T1000 (cell line): ENCODE measurements around the gene MAP3K3.
"Not testable (repeated sequence)": the region's sequence is repeated elsewhere in the genome, so short reads cannot be mapped to it uniquely, and the experiment has no call there.

ENCODE experiments used
- DNase-seq: peaks from one replicate; lab custom pipeline; 2025; ENCODE audit warnings: mixed read lengths; lab: John Stamatoyannopoulos, UW

The MAP3K3 gene

GRCh38 chr17:63706336-63707082, 84.3 kb downstream of the MAP3K3 start:
- no peak for DNase-seq

GRCh38 chr17:63707151-63707550, 84.9 kb downstream of the MAP3K3 start:
- no peak for DNase-seq

- DNase-seq: no peak
These were observed 86.9 kb downstream of the MAP3K3 start for GRCh38 chr17:63709110-63709509.

- DNase-seq: no peak
These were observed 92.5 kb downstream of the MAP3K3 start for GRCh38 chr17:63714550-63715277.

- DNase-seq: no peak
These were observed 94.2 kb downstream of the MAP3K3 start for GRCh38 chr17:63716426-63716825.

GRCh38 chr17:63718988-63719387, 96.8 kb downstream of the MAP3K3 start:
- no peak for DNase-seq

GRCh38 chr17:63720194-63720593, 98.0 kb downstream of the MAP3K3 start:
- not testable (repeated sequence) for DNase-seq

GRCh38 chr17:63722403-63722802, 100.2 kb downstream of the MAP3K3 start:
- no peak for DNase-seq

- no peak for DNase-seq
These were observed 113.5 kb downstream of the MAP3K3 start for GRCh38 chr17:63735691-63736090.

GRCh38 chr17:63740464-63741142, 118.4 kb downstream of the MAP3K3 start:
- DNase-seq: no peak

- DNase-seq: no peak
These were observed 118.9 kb downstream of the MAP3K3 start for GRCh38 chr17:63741143-63741407.

- peak; percentile 96 for DNase-seq
These were observed 119.4 kb downstream of the MAP3K3 start, which contains the start of gene STRADA for GRCh38 chr17:63741408-63742173. TSS of gene STRADA (minus strand) at chr17:63741799. CDS start at chr17:63728369, 13,430 bp downstream.
